IPS-NIHi11 (cell line): Measurements from ENCODE around the gene PRKAR1B.

Experiments used
- DNase-seq: peaks from one replicate; pipeline ENCODE4 v3.0.0; 2012; ENCODE audit warnings: mixed read lengths, low spot score

Gene PRKAR1B

DNA sequence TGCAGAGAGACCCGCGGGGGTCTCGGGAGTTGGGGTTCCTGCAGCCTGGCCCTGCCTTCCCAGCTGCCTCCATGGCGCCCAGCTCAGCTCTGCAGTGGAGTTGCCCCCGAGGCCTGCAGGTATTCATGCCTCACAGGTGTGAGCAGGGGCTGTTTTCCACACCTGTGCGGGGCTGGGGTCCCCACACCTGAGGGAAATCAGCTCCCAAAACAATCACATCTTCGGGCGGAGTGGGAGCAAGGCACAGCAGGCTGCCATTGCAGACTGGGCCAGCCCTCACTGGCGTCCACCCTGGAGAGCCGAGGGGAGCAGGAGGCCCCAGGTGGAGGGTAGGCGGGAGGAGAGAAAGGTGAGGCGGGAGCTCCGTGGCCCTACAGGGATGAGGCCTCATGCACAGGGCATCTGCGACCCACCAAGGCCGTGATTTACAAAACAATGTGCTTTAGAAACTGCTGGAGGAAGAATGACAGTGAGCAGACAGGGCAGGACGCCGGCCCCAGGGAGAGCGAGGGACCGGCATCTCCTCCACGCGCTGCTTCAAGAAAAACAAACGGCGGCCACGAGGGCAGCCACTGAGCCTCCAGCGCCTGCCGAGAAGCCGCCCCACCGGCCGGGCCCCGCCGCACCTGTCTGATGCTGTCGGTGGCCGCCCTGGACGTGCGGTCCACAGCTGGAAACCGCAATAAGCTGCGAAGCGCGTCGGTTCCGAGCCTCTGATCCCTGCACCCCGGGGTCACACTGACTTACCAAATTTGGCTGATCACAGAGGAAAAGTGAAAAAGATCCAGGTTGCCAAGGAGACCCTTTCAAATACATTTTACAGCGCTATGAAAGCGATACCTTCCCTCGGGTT is 154.4 kb downstream of the PRKAR1B start:
- DNase-seq: peak; percentile 82

DNA sequence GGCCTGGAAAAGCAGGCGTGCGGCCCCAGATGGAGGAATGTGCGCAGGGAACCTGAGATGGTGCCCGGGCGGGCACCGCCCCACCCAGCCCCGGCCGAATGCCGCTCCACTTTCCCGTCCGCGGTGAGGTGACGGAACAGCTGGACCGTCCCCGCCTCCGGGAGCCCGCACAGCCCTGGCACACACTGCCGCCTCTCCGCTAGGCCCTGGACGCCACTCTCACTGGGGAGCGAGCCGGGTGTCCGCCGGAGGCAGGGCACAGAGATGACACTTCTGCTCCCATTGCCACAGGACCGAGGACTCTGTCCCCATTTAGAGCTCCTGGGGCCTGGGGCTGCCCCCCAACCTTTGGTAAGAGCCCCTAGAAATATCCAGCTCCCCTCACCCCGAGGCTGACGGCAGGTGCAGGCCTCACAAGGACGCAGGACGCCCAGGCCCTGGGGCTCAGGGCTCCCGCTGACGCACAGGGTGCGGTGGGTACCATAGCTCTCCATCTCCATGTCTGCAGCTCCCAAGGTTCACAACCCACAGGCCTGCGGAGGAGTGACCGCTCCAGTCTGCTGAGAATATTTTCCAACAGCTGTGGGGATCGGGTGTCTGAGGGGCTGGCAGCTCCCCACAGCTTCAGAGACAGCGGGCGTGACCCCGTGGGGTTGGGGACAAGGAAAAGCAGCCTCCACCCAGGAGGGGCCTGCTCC is 155.2 kb downstream of the PRKAR1B start:
- no peak for DNase-seq

DNA sequence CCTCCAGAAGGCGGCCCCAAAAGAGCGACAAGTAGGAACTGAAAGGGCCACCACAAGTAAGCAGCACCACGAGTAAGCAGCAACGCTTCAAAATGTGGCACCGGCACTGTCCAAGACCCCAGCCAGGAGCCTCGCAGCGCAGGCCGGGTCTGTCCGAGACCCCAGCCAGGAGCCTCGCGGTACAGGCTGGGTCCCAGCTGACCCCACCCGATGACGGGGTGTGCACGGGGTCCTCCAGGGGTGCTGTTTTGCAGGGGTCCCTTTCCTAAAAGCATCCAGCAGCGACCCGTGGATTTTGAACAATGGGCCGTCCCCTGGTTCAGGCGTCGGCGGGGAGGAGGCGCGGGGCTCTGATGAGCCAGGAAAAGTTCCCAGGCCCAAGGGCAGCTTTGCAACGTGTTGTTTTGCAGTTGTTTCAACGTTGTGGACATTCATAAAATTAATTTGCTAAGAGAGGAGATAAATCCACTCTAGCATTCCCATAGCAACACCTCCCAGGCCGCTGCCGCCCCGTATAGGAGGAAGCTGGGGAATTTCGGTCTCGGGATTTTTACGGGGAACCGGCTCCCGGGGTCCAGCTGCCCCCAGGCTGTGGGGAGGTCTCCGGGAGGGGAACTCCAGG is 155.9 kb downstream of the PRKAR1B start:
- DNase-seq: no peak

DNA sequence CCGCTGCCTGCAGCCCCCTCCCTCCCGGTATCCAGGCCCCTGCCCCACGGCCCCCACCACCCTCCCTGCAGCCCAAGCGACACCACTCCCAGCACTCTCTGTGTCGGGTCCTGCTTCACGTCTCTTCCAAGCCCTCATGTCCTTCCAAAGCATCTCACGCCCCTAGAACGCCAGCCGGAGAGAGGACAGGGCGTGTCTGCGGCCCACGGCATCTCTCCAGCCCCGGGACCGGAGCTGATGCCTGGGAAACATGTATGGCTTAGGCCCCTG is 156.3 kb downstream of the PRKAR1B start:
- DNase-seq: no peak

DNA sequence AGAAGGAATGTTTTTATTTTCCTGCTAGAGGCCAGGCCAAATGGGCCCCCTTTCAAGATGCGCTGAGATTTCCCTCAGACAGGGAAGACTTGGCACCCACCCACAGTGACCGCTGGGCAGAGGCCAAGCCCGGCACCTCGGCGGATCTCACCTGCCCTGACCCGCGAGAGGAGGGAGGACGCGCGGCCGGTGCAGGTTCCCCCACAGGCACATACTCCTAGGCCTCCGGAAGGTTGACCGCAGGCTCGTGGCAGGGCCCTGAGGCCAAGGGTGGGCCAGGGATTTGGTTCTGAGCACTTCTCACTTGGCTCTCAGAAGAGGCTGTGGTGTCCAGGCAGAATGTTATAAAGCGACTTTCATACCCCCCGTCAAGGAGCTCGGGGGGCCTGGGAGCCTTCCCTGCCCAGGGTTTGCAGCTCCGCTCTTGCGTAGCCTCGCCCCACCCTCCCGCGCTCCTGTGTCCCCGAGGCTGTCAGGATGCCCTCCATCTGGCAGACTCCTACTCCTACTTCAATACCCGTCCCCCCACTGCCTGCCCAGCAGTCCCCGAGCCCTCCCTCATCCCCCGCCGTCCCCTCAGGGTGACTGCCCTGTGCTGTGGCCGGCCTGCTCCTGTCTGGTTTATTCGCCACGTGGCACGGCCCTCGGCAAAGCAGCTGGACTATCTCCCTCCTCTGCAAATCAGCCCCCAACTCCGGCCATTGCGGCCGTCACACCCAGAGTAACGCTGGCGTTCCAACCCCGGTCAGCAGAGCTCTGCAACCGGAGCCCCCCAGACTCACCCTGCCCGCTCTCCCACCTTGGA is 156.9 kb downstream of the PRKAR1B start:
- no peak for DNase-seq

DNA sequence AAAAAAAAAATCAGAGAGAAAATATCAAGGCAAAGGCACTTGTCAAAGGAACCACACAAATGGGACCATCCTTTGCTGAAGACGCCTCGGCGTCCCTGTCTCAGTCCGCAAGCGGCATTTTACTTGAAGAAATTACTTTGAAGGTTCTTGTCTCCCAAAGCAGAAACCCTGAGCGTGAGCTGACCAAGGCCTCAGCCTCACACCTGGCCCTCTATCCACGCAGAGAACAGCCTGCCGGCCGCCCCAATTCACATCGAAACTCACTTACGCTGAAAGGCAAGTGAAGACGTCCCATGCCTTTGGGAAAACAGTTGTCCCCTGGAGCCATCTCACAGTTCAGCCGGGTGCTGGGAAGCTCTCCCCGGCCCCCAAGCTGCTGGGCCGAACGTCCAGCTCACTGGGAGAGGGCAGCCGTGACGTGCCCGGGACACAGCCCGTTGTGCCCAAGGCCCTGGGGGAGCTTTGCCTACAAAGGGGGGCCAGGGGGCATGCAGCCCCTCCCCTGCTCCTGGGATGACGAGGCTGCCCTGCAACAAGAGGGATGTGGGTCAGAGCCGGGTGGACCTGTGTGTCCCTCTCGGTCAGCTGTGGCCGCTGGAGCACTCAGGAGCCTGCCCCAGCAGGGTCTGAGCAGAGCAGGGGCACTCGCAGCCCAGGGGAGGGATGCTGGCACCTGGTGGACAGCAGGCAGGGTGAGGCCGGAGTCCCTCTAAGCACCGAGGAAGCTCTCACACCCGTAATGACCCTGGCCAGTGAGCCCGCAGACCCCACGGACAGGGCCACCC is 157.8 kb downstream of the PRKAR1B start:
- DNase-seq: no peak

DNA sequence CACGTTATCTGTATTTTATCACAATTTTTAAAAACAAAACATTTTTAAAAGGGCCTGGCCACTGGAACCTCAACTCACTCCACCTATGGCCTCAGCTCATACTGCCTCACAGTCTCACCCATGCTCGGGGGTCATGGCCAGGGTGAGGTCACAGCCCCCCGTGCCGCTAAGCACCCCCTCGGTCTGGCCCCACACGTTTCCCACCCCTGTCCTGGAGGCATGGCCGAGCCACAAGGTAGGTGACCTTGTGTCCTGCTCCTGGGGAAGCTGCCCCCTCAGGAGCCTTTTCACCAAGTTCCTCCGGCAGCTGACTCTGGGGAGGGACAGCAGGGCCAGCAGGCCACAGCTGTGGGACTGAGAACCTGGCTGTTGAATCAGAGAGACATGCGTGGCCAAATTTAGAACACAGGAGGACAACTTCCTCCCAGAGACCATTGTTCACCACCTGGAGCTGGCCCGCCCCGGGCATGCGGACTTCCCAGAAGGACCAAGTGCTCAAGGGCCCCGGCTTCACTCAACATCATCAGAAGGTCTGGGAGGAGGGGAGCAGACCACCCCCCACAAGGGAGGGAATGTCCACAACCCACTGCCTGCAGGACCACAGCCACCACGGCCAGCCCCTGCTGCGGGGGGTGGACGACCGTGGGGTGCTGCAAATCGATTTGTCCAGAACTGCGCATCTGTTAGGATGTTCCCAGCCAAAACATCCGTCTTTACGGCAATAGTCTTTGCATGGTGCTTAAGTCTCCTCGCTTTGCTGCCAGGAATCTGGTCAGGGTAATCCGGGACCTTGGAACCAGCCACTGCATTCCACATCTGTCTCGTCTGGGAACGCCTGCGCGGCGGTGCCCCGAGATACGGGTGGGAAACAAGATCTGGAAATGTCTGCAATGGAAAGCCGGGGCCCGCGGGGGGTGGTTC is 158.8 kb downstream of the PRKAR1B start:
- DNase-seq: no peak

DNA sequence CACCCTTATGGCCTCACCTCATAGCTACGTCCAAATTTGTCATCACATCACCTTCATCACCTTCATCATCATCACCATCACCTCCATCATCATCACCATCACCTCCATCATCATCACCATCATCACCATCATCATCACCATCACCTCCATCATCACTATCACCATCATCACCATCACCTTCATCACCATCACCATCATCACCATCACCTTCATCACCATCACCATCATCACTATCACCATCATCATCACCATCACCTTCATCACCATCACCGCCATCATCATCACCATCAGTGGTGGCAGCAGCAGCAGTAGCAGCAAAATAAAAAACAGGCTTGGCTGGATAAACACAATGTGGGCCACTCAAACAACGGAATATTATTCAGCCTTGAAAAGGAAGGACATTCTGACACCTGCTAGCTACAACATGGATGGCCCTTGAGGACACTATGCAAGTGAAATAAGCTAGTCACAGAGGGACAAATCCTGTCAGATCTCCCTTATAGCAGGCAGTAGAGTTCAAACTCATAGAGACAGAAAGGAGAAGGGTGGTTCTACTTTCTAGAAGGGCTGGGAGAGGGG is 159.7 kb downstream of the PRKAR1B start:
- DNase-seq: no peak

DNA sequence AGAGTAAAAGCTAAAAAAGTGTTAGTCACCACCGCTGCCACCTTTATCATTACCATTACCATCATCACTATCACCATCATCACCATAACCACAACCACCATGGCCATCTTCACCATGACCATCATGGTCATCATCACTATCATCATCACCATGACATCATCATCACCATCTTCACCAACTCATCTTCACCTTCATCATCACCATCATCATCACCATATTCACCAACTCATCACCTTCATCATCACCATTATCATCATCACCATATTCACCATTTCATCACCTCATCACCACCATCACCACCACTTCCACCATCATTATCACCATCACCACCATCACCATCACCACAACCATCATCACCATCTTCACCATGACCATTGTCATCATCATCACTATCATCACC is 161.0 kb downstream of the PRKAR1B start:
- DNase-seq: no peak

DNA sequence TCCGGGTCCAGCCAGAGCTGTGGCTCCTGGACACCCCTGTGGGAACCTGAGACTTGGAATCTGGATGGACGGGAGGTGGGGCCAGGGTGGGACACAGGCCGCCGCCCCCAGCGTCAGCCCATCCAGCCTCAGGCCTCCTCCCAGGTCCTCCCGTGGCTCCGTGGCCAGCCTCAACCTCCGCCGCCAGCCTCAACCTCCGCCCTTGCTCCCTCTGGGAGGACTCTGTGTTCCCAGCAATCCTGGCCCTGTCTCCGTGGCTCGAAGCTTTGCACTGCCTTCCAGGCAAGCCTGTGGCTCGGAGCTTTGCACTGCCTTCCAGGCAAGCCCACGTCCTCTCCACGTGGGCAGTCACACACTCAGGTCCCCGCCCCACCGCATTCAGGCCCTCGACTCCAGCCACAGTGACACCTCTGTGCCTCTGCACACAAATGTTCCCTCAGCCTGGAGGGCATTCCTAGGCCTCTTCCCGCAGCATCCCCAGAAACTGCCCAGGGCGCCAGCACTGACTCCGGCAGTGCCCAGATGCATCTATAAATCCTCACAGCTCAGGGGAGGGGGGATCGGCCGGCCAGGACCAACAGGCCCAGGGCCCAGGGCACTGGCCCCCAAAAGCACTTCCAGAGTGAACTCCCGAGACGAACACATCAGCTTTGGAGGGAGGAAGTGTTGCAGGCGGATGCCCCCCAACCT is 162.8 kb downstream of the PRKAR1B start:
- DNase-seq: no peak

DNA sequence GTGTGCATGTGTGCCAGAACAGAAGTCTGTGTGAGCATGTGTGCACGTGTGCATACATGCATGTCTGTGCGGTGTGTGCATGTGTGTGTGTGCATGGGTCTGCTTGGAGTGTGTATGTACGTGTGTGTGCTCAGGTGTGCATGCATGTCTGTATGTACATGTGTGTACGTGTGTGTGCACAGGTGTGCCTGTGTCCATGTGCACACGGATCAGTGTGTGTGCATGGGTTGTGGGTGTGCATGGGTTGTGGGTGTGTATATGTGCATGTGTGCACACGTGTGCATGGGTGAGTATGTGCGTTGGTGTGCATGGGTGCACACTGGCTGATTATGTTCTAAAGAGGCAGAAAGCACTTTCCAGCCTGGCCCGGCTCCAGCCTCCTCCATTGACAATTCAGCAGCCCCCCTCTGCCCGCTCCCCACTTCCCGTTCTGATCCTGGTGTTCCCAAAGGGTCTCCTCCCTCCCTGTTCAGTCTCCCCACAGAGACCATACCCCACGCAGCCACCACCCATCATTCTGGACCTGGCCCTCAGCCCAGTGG is 163.4 kb downstream of the PRKAR1B start:
- no peak for DNase-seq

DNA sequence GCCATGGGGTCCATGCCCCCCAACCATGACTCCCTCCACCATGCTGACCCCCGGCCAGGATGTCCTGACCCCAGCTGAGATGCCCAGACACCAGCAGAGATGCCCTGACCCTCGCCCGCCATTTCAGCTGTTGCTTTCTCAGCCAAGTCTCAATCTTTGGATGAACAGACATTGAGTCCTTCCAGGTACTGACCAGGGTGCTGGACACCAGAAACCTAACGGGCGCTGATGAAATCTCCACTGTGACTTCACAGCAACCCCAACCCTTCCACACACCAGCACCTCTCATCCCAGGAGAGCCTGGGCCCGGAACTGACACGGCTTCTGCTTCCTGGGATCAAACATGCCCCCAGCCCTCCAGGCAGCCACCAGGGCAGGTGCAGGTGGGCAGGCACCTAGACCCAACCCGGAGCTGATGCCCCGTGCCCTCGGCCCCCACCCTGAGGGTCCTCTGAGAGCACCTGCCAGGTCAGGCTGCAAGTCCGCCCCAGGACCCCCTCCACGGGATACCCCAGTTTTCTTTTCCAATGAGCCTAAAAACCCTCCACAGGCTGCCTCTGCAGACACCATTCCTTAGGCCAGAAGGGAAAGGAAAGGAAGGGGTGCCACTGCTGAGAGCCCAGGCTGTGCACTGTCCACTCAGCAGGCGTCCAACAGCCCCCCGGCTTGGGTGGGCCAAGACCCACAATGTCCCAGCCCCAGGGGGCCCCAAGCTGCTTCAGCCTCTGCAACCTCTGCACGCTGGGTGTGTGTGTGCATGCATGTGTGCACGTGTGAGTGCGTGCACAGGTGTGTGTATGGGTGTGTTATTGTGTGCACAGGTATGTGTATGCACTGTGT is 164.1 kb downstream of the PRKAR1B start:
- no peak for DNase-seq

DNA sequence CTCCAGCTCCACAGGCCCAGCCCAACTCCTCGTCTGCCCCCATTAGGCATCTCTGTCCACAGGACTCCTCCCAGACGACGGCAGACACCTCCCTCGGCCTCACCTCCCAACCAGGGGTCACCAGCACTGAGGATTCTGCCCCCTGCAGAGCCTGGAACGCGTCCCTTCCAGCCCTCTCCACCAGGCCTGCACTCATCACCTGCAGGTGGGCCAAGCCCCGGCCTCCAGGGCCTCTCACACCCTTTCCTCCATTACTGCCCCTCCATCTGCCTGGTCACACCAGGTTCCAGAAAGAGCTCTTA is 164.8 kb downstream of the PRKAR1B start:
- DNase-seq: no peak

DNA sequence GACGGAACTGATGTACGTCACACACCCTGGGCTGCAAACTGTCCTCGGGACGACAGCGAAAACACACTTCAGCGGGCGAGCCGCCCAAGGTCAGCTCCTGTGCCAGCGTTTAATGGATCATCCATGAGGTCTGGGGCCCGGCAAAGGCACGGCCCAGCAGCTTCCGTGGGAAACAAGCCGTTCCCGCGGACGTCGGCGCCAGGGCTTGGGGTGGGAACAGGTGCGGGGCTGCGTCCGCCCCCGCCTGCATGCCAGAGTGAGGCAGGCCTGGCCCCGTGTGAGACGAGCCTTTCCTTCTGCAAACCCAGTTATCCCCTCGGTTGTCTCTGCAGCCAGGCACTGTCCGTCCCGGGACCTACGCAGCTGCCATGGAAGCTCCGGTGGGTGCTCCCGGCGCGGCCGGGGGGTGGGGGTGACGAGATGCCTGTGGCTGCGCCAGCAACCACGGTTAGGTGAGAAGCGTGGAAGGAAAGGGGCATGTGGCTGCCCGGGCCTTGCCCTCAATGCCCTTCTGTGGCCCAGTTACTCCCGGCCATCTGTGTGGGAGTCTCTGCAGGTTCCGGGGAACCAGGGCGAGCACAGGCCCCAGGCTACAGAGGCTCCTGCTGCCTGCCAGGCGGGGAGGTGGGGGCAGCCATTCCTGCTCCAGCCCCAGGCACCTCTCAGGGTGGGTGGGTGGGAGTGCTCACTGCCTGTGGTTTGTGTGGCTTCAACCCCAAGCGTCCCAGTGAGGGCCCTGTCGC is 165.3 kb downstream of the PRKAR1B start:
- DNase-seq: no peak

DNA sequence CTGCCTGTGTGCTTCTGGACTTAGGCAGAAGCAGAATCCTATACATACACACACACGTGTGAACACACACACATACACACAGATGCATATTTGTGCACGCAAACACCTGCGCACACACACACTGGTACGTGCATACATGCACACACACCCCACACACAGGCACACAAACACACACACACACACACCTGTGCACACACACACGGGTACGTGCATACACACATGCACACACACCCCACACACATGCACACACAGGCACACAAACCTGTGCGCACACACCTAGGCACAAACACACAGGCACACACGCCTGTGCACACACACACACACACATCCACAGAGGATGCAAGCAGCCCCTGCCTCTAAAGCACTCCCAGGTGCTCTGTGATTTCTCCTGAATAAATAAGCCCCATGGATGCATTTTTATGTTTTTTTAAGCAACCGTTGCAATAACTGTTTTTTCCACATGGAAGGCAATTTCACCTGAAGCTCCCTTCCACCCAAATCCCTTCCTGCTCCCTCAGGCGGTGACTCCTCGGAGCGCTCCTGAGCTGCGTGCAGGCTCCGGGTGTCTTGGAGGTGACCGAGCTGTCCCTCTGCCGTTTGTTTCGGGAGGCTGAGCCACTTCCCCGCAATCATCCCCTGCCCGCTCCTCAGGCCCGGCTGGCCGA is 166.0 kb downstream of the PRKAR1B start:
- DNase-seq: no peak

DNA sequence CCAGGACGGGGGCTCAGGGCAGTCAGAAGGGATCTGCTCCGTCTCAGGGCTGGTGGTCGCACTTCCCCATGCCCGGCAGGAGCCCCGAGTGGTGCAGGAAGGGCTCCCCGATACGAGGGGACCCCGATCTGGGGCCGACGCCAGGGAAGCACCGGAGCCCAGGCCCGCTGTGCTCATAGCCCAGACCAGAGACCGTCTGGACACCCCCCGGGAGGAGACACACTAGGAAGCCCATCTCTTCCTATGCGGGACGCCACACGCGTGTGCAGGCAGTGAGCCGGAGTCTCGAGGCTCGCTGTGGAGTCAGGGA is 167.7 kb downstream of the PRKAR1B start:
- DNase-seq: no peak

DNA sequence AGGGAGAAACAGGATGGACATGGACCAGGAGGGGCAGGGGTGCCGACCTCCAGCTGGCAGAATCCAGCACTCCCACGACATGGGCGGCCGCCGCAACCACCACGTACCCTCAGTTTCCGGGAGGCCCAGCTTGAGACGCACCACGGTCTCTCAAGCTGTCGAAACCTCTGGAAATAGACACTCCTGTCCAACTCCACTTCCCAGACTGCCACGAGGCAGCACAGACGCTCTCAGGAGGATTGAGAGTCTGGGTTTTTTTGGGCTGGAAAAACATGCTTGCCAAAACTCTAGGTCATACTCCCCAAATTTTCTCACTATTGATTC is 169.6 kb downstream of the PRKAR1B start:
- DNase-seq: no peak
